H1 (cell line): ENCODE data around the gene MDFIC2. TPM values are rescaled to one million over a fixed set of nuclear protein-coding genes. Genes with fewer than 3 reads are reported as not detected.

Source experiments
- CTCF ChIA-PET: fragments of 300-600 bp; sonication (Branson Sonifier 250); formaldehyde crosslinking; loops from one replicate; lab custom pipeline; 2021; ENCODE audit not compliant: partially characterized antibody; lab: Charles Lee
- POLR2A ChIA-PET: fragments of 300-600 bp; sonication (Branson Sonifier 250); formaldehyde crosslinking; loops from one replicate; lab custom pipeline; 2021; ENCODE audit warnings: inconsistent platforms; ENCODE audit not compliant: partially characterized antibody; lab: Charles Lee
- DNase-seq, 2 experiments: peaks; one replicate each; pipeline versions ENCODE4 v3.0.0 to v3.0.0-alpha.2; 2010 to 2022; ENCODE audit warnings: low spot score in 2 of 2, low read depth in 1 of 2, mixed read lengths in 1 of 2
- FAIRE-seq: peaks from 2 replicates; lab custom pipeline; 2011; peaks lifted over from hg19 to GRCh38; lab: Jason Lieb, UNC
- H2AFZ ChIP-seq: 2 replicates; pipeline ENCODE4 v1.8.1; 2012; ENCODE audit warnings: low read length, inconsistent platforms
- H2AK5ac ChIP-seq: 2 replicates; pipeline ENCODE4 v1.6.1; 2013; ENCODE audit warnings: low read depth, low read length
- H2BK120ac ChIP-seq: replicated peaks from 2 replicates; pipeline ENCODE3; 2013; ENCODE audit warnings: low read depth, low read length, inconsistent platforms
- H2BK12ac ChIP-seq: 2 replicates; pipeline ENCODE4 v1.6.1; 2013; ENCODE audit warnings: low read depth, low read length
- H2BK15ac ChIP-seq: 2 replicates; pipeline ENCODE4 v1.6.1; 2013; ENCODE audit warnings: low read length
- H2BK20ac ChIP-seq: 2 replicates; pipeline ENCODE4 v1.6.1; 2013; ENCODE audit warnings: low read length
- H2BK5ac ChIP-seq: 2 replicates; pipeline ENCODE4 v1.6.1; 2013; ENCODE audit warnings: low read depth, low read length
- H3K14ac ChIP-seq: 2 replicates; pipeline ENCODE4 v1.6.1; 2013; ENCODE audit warnings: inconsistent platforms; ENCODE audit not compliant: insufficient read length
- H3K18ac ChIP-seq: 2 replicates; pipeline ENCODE4 v1.6.1; 2013; ENCODE audit warnings: low read length; ENCODE audit errors: extremely low read depth
- H3K23ac ChIP-seq: 2 replicates; pipeline ENCODE4 v1.6.1; 2013; ENCODE audit warnings: inconsistent platforms; ENCODE audit not compliant: insufficient read length
- H3K23me2 ChIP-seq: 2 replicates; pipeline ENCODE4 v1.6.1; 2013; ENCODE audit warnings: low read depth, low read length
- H3K27ac ChIP-seq: 2 replicates; pipeline ENCODE4 v1.6.1; 2011; ENCODE audit warnings: low read depth, low read length, inconsistent platforms
- H3K27me3 ChIP-seq, 4 experiments: replicated peaks in 1 of 4; 1 replicate in 1 of 4; 2 replicates in 3 of 4; pipeline versions ENCODE4 v1.6.1 to v1.8.1; 2011 to 2013; ENCODE audit warnings: low read length in 3 of 4, mild to moderate bottlenecking in 3 of 4, inconsistent platforms in 2 of 4, mixed read lengths in 2 of 4, moderate library complexity in 1 of 4; ENCODE audit not compliant: control insufficient read depth in 3 of 4, insufficient read depth in 3 of 4; ENCODE audit errors: extremely low read depth in 1 of 4
- H3K36me3 ChIP-seq, 4 experiments: 2 replicates each; pipeline versions ENCODE4 v1.6.1 to v1.8.1; 2011 to 2013; ENCODE audit warnings: mild to moderate bottlenecking in 4 of 4, low read length in 3 of 4, moderate library complexity in 2 of 4, control low read depth in 1 of 4, inconsistent platforms in 1 of 4; ENCODE audit not compliant: insufficient read depth in 4 of 4, control insufficient read depth in 2 of 4
- H3K4ac ChIP-seq: replicated peaks from 2 replicates; pipeline ENCODE3; 2013; ENCODE audit warnings: low read length, low read depth, mixed read lengths, inconsistent platforms; ENCODE audit not compliant: insufficient read length
- H3K4me1 ChIP-seq, 4 experiments: replicated peaks in 1 of 4; 1 replicate in 1 of 4; 2 replicates in 3 of 4; pipeline versions ENCODE4 v1.6.1 to v1.8.1; 2011 to 2013; ENCODE audit warnings: low read length in 3 of 4, inconsistent platforms in 2 of 4, mixed read lengths in 1 of 4; ENCODE audit not compliant: insufficient read depth in 4 of 4, control insufficient read depth in 3 of 4
- H3K4me2 ChIP-seq, 2 experiments: 2 replicates each; pipeline versions ENCODE4 v1.6.1 to v1.8.1; 2011 to 2013; ENCODE audit warnings: low read depth in 2 of 2, low read length in 2 of 2, control low read depth in 1 of 2, inconsistent platforms in 1 of 2, mild to moderate bottlenecking in 1 of 2; ENCODE audit not compliant: insufficient read depth in 1 of 2
- H3K4me3 ChIP-seq, 4 experiments: fragments of 200-600, 300-600 bp in 1 of 4; sonication (generic), shearing (Covaris generic), sonication (Bioruptor Twin) in 1 of 4; 2 replicates each; pipeline versions ENCODE4 v1.5.1 to v1.8.1; 2011 to 2016; ENCODE audit warnings: low read length in 4 of 4, low read depth in 3 of 4, control low read depth in 2 of 4, inconsistent platforms in 2 of 4, mild to moderate bottlenecking in 2 of 4, mixed read lengths in 1 of 4, moderate library complexity in 1 of 4; ENCODE audit not compliant: insufficient read depth in 2 of 4; ENCODE audit errors: extremely low read depth in 1 of 4
- H3K56ac ChIP-seq: replicated peaks from 2 replicates; pipeline ENCODE3; 2013; ENCODE audit warnings: low read depth, mild to moderate bottlenecking, mixed read lengths, low read length, inconsistent platforms; ENCODE audit not compliant: insufficient read length
- H3K79me1 ChIP-seq: 2 replicates; pipeline ENCODE4 v1.6.1; 2013; ENCODE audit warnings: low read depth, low read length, control low read depth
- H3K79me2 ChIP-seq, 2 experiments: 2 replicates each; pipeline versions ENCODE4 v1.6.1 to v1.8.1; 2012 to 2013; ENCODE audit warnings: low read length in 2 of 2, mild to moderate bottlenecking in 2 of 2, inconsistent platforms in 1 of 2; ENCODE audit not compliant: insufficient read depth in 2 of 2, control insufficient read depth in 1 of 2
- H3K9ac ChIP-seq, 4 experiments: replicated peaks in 1 of 4; 1 replicate in 1 of 4; 2 replicates in 3 of 4; pipeline versions ENCODE4 v1.6.1 to v1.8.1; 2011 to 2013; ENCODE audit warnings: low read depth in 3 of 4, low read length in 3 of 4, control low read depth in 2 of 4, mild to moderate bottlenecking in 2 of 4, moderate library complexity in 2 of 4, inconsistent platforms in 1 of 4; ENCODE audit errors: extremely low read depth in 1 of 4
- H3K9me3 ChIP-seq, 2 experiments: 2 replicates each; pipeline versions ENCODE4 v1.6.1 to v1.8.1; 2012 to 2013; ENCODE audit warnings: mild to moderate bottlenecking in 2 of 2, moderate library complexity in 2 of 2, control low read depth in 1 of 2, inconsistent platforms in 1 of 2, low read depth in 1 of 2, low read length in 1 of 2, mixed read lengths in 1 of 2; ENCODE audit not compliant: insufficient read depth in 2 of 2
- H4K20me1 ChIP-seq, 2 experiments: replicated peaks in 1 of 2; 2 replicates each; pipeline versions ENCODE3 to v1.8.1; 2011 to 2013; ENCODE audit warnings: inconsistent platforms in 2 of 2, low read length in 2 of 2, mild to moderate bottlenecking in 1 of 2; ENCODE audit not compliant: insufficient read depth in 2 of 2, control insufficient read depth in 1 of 2
- H4K5ac ChIP-seq: 2 replicates; pipeline ENCODE4 v1.6.1; 2013; ENCODE audit warnings: low read length, low read depth, mixed read lengths, inconsistent platforms; ENCODE audit not compliant: insufficient read length
- H4K8ac ChIP-seq: 2 replicates; pipeline ENCODE4 v1.8.0; 2013; ENCODE audit warnings: mild to moderate bottlenecking, moderate library complexity, low read length, inconsistent platforms; ENCODE audit not compliant: insufficient read depth; ENCODE audit errors: extremely low read depth
- H4K91ac ChIP-seq: replicated peaks from 2 replicates; pipeline ENCODE3; 2013; ENCODE audit warnings: low read length, mixed read lengths, inconsistent platforms; ENCODE audit not compliant: insufficient read length
- ASH2L ChIP-seq: fragments of 200-600, 300-600 bp; sonication (generic); IDR thresholded peaks from one replicate; pipeline ENCODE4 v1.7.1; 2017; ENCODE audit warnings: low read length
- ATF2 ChIP-seq: IDR thresholded peaks from 2 replicates; pipeline ENCODE4 v1.6.1; 2012; ENCODE audit warnings: low read length, inconsistent platforms
- CBX8 ChIP-seq: fragments of 300-800, 300-1000 bp; sonication (generic); IDR thresholded peaks from 2 replicates; pipeline ENCODE4 v1.7.1; 2016; ENCODE audit warnings: low read depth, low read length, borderline replicate concordance
- CHD1 ChIP-seq: IDR thresholded peaks from 2 replicates; pipeline ENCODE4 v1.6.1; 2012; ENCODE audit warnings: low read depth, low read length, improper control_type of control experiment
- CTCF ChIP-seq, 3 experiments: IDR thresholded peaks; 1 replicate in 2 of 3; 2 replicates in 1 of 3; pipeline versions ENCODE4 v1.5.1 to v1.6.1; 2011; ENCODE audit warnings: low read length in 3 of 3, mild to moderate bottlenecking in 3 of 3, inconsistent platforms in 2 of 3, low read depth in 1 of 3, moderate library complexity in 1 of 3; ENCODE audit not compliant: insufficient read depth in 1 of 3; ENCODE audit errors: control extremely low read depth in 1 of 3
- EP300 ChIP-seq, 2 experiments: IDR thresholded peaks; 1 replicate in 1 of 2; 2 replicates in 1 of 2; pipeline ENCODE4 v1.6.1; 2011 to 2012; ENCODE audit warnings: low read depth in 2 of 2, low read length in 2 of 2, mild to moderate bottlenecking in 2 of 2, borderline replicate concordance in 1 of 2, inconsistent platforms in 1 of 2, moderate library complexity in 1 of 2
- POU5F1 ChIP-seq: IDR thresholded peaks from 2 replicates; pipeline ENCODE4 v1.6.1; 2011; ENCODE audit warnings: low read depth, mild to moderate bottlenecking, low read length, moderate library complexity
- RXRA ChIP-seq: IDR thresholded peaks from 2 replicates; pipeline ENCODE4 v1.6.1; 2011; ENCODE audit warnings: low read depth, mild to moderate bottlenecking, low read length, moderate library complexity; ENCODE audit not compliant: insufficient read depth
- SRF ChIP-seq: IDR thresholded peaks from 2 replicates; pipeline ENCODE4 v1.6.1; 2011; ENCODE audit warnings: mild to moderate bottlenecking, low read depth, low read length, moderate library complexity
- YY1 ChIP-seq: IDR thresholded peaks from 2 replicates; pipeline ENCODE4 v1.6.1; 2011; ENCODE audit warnings: low read depth, mild to moderate bottlenecking, low read length
- WGBS, 2 experiments: shearing (Covaris generic) in 1 of 2; methylation state at CpG; one replicate each; pipeline versions ENCODE4 v1.1.6 to v1.1.7; 2013 to 2015; ENCODE audit warnings: low lambda C conversion rate in 2 of 2, mixed read lengths in 2 of 2, inconsistent platforms in 1 of 2, low coverage in 1 of 2, missing lambda C conversion rate in 1 of 2; ENCODE audit not compliant: insufficient replicate concordance in 2 of 2, insufficient coverage in 1 of 2, insufficient read length in 1 of 2; ENCODE audit errors: extremely low coverage in 1 of 2, missing lambda C conversion rate in 1 of 2; 5-methylcytosine and 5-hydroxymethylcytosine counted together
- polyA plus RNA-seq, 7 experiments: library from polyadenylated mRNA; depleted of rRNA in 3 of 7; stranded (reverse) in 5 of 7; unstranded in 2 of 7; fragments of >200 nt in 5 of 7; fragments of 200-250 nt in 2 of 7; gene quantifications; 1 replicate in 5 of 7; 2 replicates in 1 of 7; 4 replicates in 1 of 7; pipeline versions ENCODE4 v1.2.1 to v1.2.3, GENCODE V29; 2011 to 2013; ENCODE audit warnings: missing spikeins in 2 of 7, mixed read lengths in 2 of 7
- total RNA-seq: library from RNA; stranded (reverse); fragmentation: NEBNext Ultra II Directional; extraction: Animal tissue kit (Norgen Biotek cat#: 25700); gene quantifications from 2 replicates; pipeline ENCODE4 v1.2.1, GENCODE V29; 2021

The MDFIC2 gene
- total and polyA plus RNA-seq, 2 of the 8 experiments (the other 6 are each of a cell fraction or from before 2014, with no cell fraction given) = not detected

GRCh38 chr3:70261283-70261682, 51.2 kb downstream of the MDFIC2 start:
- 95% methylated on average over 1 of the region's 1 CpG; no CpG with 5 or more reads in 1 of the 2 experiments for WGBS, 2 experiments
- no peak overlapping the region for H3K4me3 ChIP-seq
- FAIRE-seq (no peak), DNase-seq (no peak)
- H3K23me2 ChIP-seq = no peaks in the 10 kb centered on the region
- H3K56ac ChIP-seq = no peak overlapping the region
- no peak overlapping the region for H4K91ac ChIP-seq
- no peak overlapping the region for H2AK5ac ChIP-seq
- H3K27ac ChIP-seq = no peak overlapping the region
- no peak overlapping the region for H3K18ac ChIP-seq
- no peak overlapping the region for H3K9ac ChIP-seq
- no peak overlapping the region; the same call in 1 of the 2 replicates for H2AFZ ChIP-seq
- no peak overlapping the region for H3K4me2 ChIP-seq
- H2BK5ac ChIP-seq = no peak overlapping the region
- H2BK15ac ChIP-seq = no peak overlapping the region
- ChIA-PET CTCF (interaction anchor here (1.4 kb wide), 1 partner anchor 139 kb away, joined by 4 read pairs; no protein-coding TSS in a partner anchor), POLR2A (no interaction called here)
- no peak overlapping the region for H4K8ac ChIP-seq
- no peak overlapping the region for H4K5ac ChIP-seq
- H3K23ac ChIP-seq = no peak overlapping the region
- no peak overlapping the region for H3K4ac ChIP-seq
- H2BK120ac ChIP-seq = no peak overlapping the region
- no peaks in the 10 kb centered on the region for H3K36me3 ChIP-seq
- no peaks in the 10 kb centered on the region for H3K9me3 ChIP-seq
- no peaks in the 10 kb centered on the region for H4K20me1 ChIP-seq
- H3K4me1 ChIP-seq = no peaks in the 10 kb centered on the region
- no peaks in the 10 kb centered on the region for H3K79me2 ChIP-seq
- no peaks in the 10 kb centered on the region for H3K79me1 ChIP-seq
- H2BK12ac ChIP-seq = no peak overlapping the region
- no peak overlapping the region for H2BK20ac ChIP-seq
- no peaks in the 10 kb centered on the region for H3K27me3 ChIP-seq
- H3K14ac ChIP-seq = no peak overlapping the region
- TF ChIP-seq EP300 (IDR thresholded peaks at IDR 0.05; ENCODE audit: borderline replicate concordance in 1 of 2, low read depth in 2 of 2, low read length in 2 of 2) = no peak
- no peak for TF ChIP-seq RXRA
- TF ChIP-seq CTCF (IDR thresholded peaks at IDR 0.05; ENCODE audit: control extremely low read depth in 1 of 3, insufficient read depth in 1 of 3, low read depth in 1 of 3, low read length in 3 of 3) = no peak
- no peak for TF ChIP-seq CBX8
- TF ChIP-seq YY1 = no peak
- TF ChIP-seq ATF2 = no peak
- no peak for TF ChIP-seq ASH2L
- no peak for TF ChIP-seq POU5F1
- TF ChIP-seq CHD1 = no peak
- no peak for TF ChIP-seq SRF
